CD4-positive, CD25-positive, alpha-beta regulatory T cell (primary cell): Measurements from ENCODE around the gene SORCS3. TPM values are rescaled to one million over a fixed set of nuclear protein-coding genes. Genes with fewer than 3 reads are reported as not detected.

ENCODE experiments used
- ATAC-seq, 2 donors: fragments of 150-1000 bp; cut with Tn5 transposase; one replicate each; pipeline ENCODE4 v1.10.0; 2021; ENCODE audit warnings: low read depth in 2 of 2, moderate number of reproducible peaks in 2 of 2, moderate library complexity in 1 of 2
- DNase-seq, 3 donors: peaks; one replicate each; pipeline versions ENCODE4 v3.0.0 to v3.0.0-alpha.2; 2012 to 2022; ENCODE audit warnings: mixed read lengths in 1 of 3
- H3K27ac ChIP-seq: one replicate; pipeline ENCODE4 v1.7.0; 2013; ENCODE audit warnings: mild to moderate bottlenecking, low read length; ENCODE audit not compliant: insufficient read depth, poor library complexity, severe bottlenecking
- H3K27me3 ChIP-seq: one replicate; pipeline ENCODE4 v1.7.0; 2013; ENCODE audit warnings: low read length; ENCODE audit not compliant: control insufficient read depth, insufficient read depth
- H3K36me3 ChIP-seq: one replicate; pipeline ENCODE4 v1.7.0; 2013; ENCODE audit warnings: mild to moderate bottlenecking, low read length, moderate library complexity; ENCODE audit not compliant: control insufficient read depth, insufficient read depth
- H3K4me1 ChIP-seq: 2 replicates; pipeline ENCODE4 v1.7.0; 2013; ENCODE audit warnings: mild to moderate bottlenecking, low read length; ENCODE audit not compliant: insufficient read depth, control insufficient read depth, poor library complexity, severe bottlenecking
- H3K4me3 ChIP-seq: one replicate; pipeline ENCODE4 v1.7.0; 2013; ENCODE audit warnings: low read depth, mild to moderate bottlenecking, low read length, moderate library complexity
- H3K9me3 ChIP-seq, 2 experiments: 1 replicate in 1 of 2; 2 replicates in 1 of 2; pipeline ENCODE4 v1.7.0; 2013; ENCODE audit warnings: low read length in 2 of 2, mild to moderate bottlenecking in 1 of 2, moderate library complexity in 1 of 2; ENCODE audit not compliant: control insufficient read depth in 2 of 2
- H3K27ac Mint-ChIP-seq, 3 donors: one replicate each; pipeline ENCODE4 v1.8.0; 2020 to 2022; ENCODE audit warnings: mild to moderate bottlenecking in 3 of 3, mixed read lengths in 3 of 3, moderate library complexity in 2 of 3
- H3K27me3 Mint-ChIP-seq: one replicate; pipeline ENCODE4 v1.8.0; 2022; ENCODE audit warnings: mild to moderate bottlenecking, mixed read lengths
- H3K36me3 Mint-ChIP-seq: one replicate; pipeline ENCODE4 v1.8.0; 2020; ENCODE audit warnings: mixed read lengths
- H3K4me1 Mint-ChIP-seq, 4 donors: one replicate each; pipeline ENCODE4 v1.8.0; 2020 to 2022; ENCODE audit warnings: mixed read lengths in 4 of 4, mild to moderate bottlenecking in 1 of 4
- H3K4me3 Mint-ChIP-seq, 4 donors: one replicate each; pipeline ENCODE4 v1.8.0; 2020 to 2022; ENCODE audit warnings: mild to moderate bottlenecking in 4 of 4, mixed read lengths in 4 of 4, moderate library complexity in 3 of 4
- H3K9me3 Mint-ChIP-seq, 7 donors: one replicate each; pipeline ENCODE4 v1.8.0; 2020 to 2022; ENCODE audit warnings: mixed read lengths in 7 of 7, mild to moderate bottlenecking in 3 of 7, moderate library complexity in 2 of 7
- polyA plus RNA-seq, 4 donors: library from polyadenylated mRNA; unstranded; fragments of 300-500 nt; fragmentation: Illumina TruSeq; gene quantifications; one replicate each; pipeline ENCODE4 v1.2.3, GENCODE V29; 2021
- total RNA-seq: library from RNA; stranded (reverse); gene quantifications from one replicate; pipeline ENCODE4 v1.2.3, GENCODE V29; 2022

SORCS3 gene
- total and polyA plus RNA-seq, 5 donors from 2014 or later, result 0.35 TPM; not detected in 4

- H3K27me3 Mint-ChIP-seq, result no peaks in the 10 kb centered on the region
- no peaks in the 10 kb centered on the region for H3K9me3 Mint-ChIP-seq
- no peaks in the 10 kb centered on the region for H3K36me3 Mint-ChIP-seq
- DNase-seq, result no peak
- Histone ChIP-seq H3K27me3 (no peaks in the 10 kb centered on the region), H3K9me3 (no peaks in the 10 kb centered on the region), H3K4me1 (no peaks in the 10 kb centered on the region), H3K36me3 (no peaks in the 10 kb centered on the region), H3K27ac (no peak overlapping the region), H3K4me3 (no peak overlapping the region)
- H3K27ac Mint-ChIP-seq, result no peak overlapping the region
- no peaks in the 10 kb centered on the region for H3K4me1 Mint-ChIP-seq
- ATAC-seq, result no peak
- H3K4me3 Mint-ChIP-seq, result no peak overlapping the region
Observed at GRCh38 chr10:104767745-104768144, 126.7 kb downstream of the SORCS3 start.

GRCh38 chr10:104773105-104773504, 132.0 kb downstream of the SORCS3 start:
- no peak overlapping the region for H3K4me3 ChIP-seq
- Mint-ChIP-seq H3K9me3 (no peaks in the 10 kb centered on the region), H3K27me3 (no peaks in the 10 kb centered on the region), H3K36me3 (no peaks in the 10 kb centered on the region), H3K4me3 (no peak overlapping the region), H3K27ac (no peak overlapping the region), H3K4me1 (no peaks in the 10 kb centered on the region)
- DNase-seq (no peak), ATAC-seq (no peak)
- no peak overlapping the region for H3K27ac ChIP-seq
- no peaks in the 10 kb centered on the region for H3K36me3 ChIP-seq
- H3K4me1 ChIP-seq, result no peaks in the 10 kb centered on the region
- H3K9me3 ChIP-seq, result no peaks in the 10 kb centered on the region
- H3K27me3 ChIP-seq, result peaks cover 2% of the 10 kb centered on the region

- H3K4me3 ChIP-seq, result no peak overlapping the region
- H3K4me1 ChIP-seq, result no peaks in the 10 kb centered on the region
- H3K36me3 ChIP-seq, result no peaks in the 10 kb centered on the region
- no peak for ATAC-seq
- Mint-ChIP-seq H3K27ac (no peak overlapping the region), H3K27me3 (no peaks in the 10 kb centered on the region), H3K4me3 (no peak overlapping the region), H3K9me3 (no peaks in the 10 kb centered on the region), H3K4me1 (no peaks in the 10 kb centered on the region), H3K36me3 (no peaks in the 10 kb centered on the region)
- no peak for DNase-seq
- H3K9me3 ChIP-seq, result no peaks in the 10 kb centered on the region
- peaks cover 2% of the 10 kb centered on the region for H3K27me3 ChIP-seq
- no peak overlapping the region for H3K27ac ChIP-seq
Observed at GRCh38 chr10:104774234-104774633, 133.1 kb downstream of the SORCS3 start.

GRCh38 chr10:104777086-104777799, 136.2 kb downstream of the SORCS3 start:
- peaks cover 2% of the 10 kb centered on the region for H3K27me3 ChIP-seq
- Mint-ChIP-seq H3K9me3 (peaks cover 0 to 3% (median 0%) of the 10 kb centered on the region in 7 donors), H3K27ac (no peak overlapping the region), H3K27me3 (peaks cover 5% of the 10 kb centered on the region), H3K4me3 (no peak overlapping the region), H3K36me3 (no peaks in the 10 kb centered on the region), H3K4me1 (no peaks in the 10 kb centered on the region)
- no peaks in the 10 kb centered on the region for H3K36me3 ChIP-seq
- ATAC-seq (no peak), DNase-seq (no peak)
- H3K9me3 ChIP-seq, result no peaks in the 10 kb centered on the region
- no peak overlapping the region for H3K4me3 ChIP-seq
- H3K27ac ChIP-seq, result no peak overlapping the region
- H3K4me1 ChIP-seq, result no peaks in the 10 kb centered on the region

- no peak overlapping the region for H3K27ac ChIP-seq
- no peaks in the 10 kb centered on the region for H3K9me3 ChIP-seq
- DNase-seq (no peak), ATAC-seq (no peak)
- H3K36me3 ChIP-seq, result no peaks in the 10 kb centered on the region
- no peak overlapping the region for H3K27ac Mint-ChIP-seq
- H3K27me3 Mint-ChIP-seq, result peaks cover 5% of the 10 kb centered on the region
- no peak overlapping the region for H3K4me3 Mint-ChIP-seq
- no peak overlapping the region for H3K4me3 ChIP-seq
- H3K27me3 ChIP-seq, result peaks cover 2% of the 10 kb centered on the region
- no peaks in the 10 kb centered on the region for H3K4me1 Mint-ChIP-seq
- H3K36me3 Mint-ChIP-seq, result no peaks in the 10 kb centered on the region
- no peaks in the 10 kb centered on the region for H3K4me1 ChIP-seq
- peaks cover 0 to 3% (median 0%) of the 10 kb centered on the region in 7 donors for H3K9me3 Mint-ChIP-seq
Observed at GRCh38 chr10:104778371-104778770, 137.3 kb downstream of the SORCS3 start.

GRCh38 chr10:104779701-104780100, 138.6 kb downstream of the SORCS3 start:
- H3K27me3 ChIP-seq, result peaks cover 2% of the 10 kb centered on the region
- DNase-seq (no peak), ATAC-seq (no peak)
- no peak overlapping the region for H3K27ac ChIP-seq
- Mint-ChIP-seq H3K4me3 (no peak overlapping the region), H3K9me3 (peaks cover 0 to 3% (median 0%) of the 10 kb centered on the region in 7 donors), H3K27ac (no peak overlapping the region), H3K27me3 (peaks cover 5% of the 10 kb centered on the region), H3K36me3 (no peaks in the 10 kb centered on the region), H3K4me1 (no peaks in the 10 kb centered on the region)
- H3K4me1 ChIP-seq, result no peaks in the 10 kb centered on the region
- no peaks in the 10 kb centered on the region for H3K9me3 ChIP-seq
- no peaks in the 10 kb centered on the region for H3K36me3 ChIP-seq
- no peak overlapping the region for H3K4me3 ChIP-seq

- no peaks in the 10 kb centered on the region for H3K9me3 ChIP-seq
- DNase-seq (no peak), ATAC-seq (no peak)
- H3K4me1 ChIP-seq, result no peaks in the 10 kb centered on the region
- H3K36me3 Mint-ChIP-seq, result no peaks in the 10 kb centered on the region
- no peaks in the 10 kb centered on the region for H3K36me3 ChIP-seq
- peaks cover 2% of the 10 kb centered on the region for H3K27me3 ChIP-seq
- H3K27ac Mint-ChIP-seq, result no peak overlapping the region
- H3K27me3 Mint-ChIP-seq, result peaks cover 5% of the 10 kb centered on the region
- no peak overlapping the region for H3K4me3 ChIP-seq
- peaks cover 0 to 3% (median 0%) of the 10 kb centered on the region in 7 donors for H3K9me3 Mint-ChIP-seq
- H3K27ac ChIP-seq, result no peak overlapping the region
- H3K4me3 Mint-ChIP-seq, result no peak overlapping the region
- H3K4me1 Mint-ChIP-seq, result no peaks in the 10 kb centered on the region
Observed at GRCh38 chr10:104780165-104780564, 139.1 kb downstream of the SORCS3 start.

GRCh38 chr10:104780946-104781595, 140.0 kb downstream of the SORCS3 start:
- no peaks in the 10 kb centered on the region for H3K4me1 ChIP-seq
- H3K27ac Mint-ChIP-seq, result no peak overlapping the region
- H3K9me3 Mint-ChIP-seq, result peaks cover 0 to 3% (median 0%) of the 10 kb centered on the region in 7 donors
- no peaks in the 10 kb centered on the region for H3K36me3 Mint-ChIP-seq
- ATAC-seq (no peak), DNase-seq (no peak)
- no peak overlapping the region for H3K4me3 Mint-ChIP-seq
- no peaks in the 10 kb centered on the region for H3K27me3 ChIP-seq
- H3K27me3 Mint-ChIP-seq, result peaks cover 5% of the 10 kb centered on the region
- no peaks in the 10 kb centered on the region for H3K36me3 ChIP-seq
- H3K4me3 ChIP-seq, result no peak overlapping the region
- H3K4me1 Mint-ChIP-seq, result no peaks in the 10 kb centered on the region
- no peaks in the 10 kb centered on the region for H3K9me3 ChIP-seq
- no peak overlapping the region for H3K27ac ChIP-seq
